GM21360 (cell line): ENCODE measurements around the gene PSMC2.

Experiments
- ATAC-seq: cut with Tn5 transposase; IDR thresholded peaks from one replicate; pipeline ENCODE4 v1.9.1; 2021; ENCODE audit warnings: mild to moderate bottlenecking, moderate library complexity; ENCODE audit not compliant: unreplicated experiment

PSMC2 gene

GRCh38 chr7:103347507-103348267 is at the start of gene PSMC2:
PSMC2 (plus strand) TSS chr7:103347643; CDS start chr7:103347712, 69 bp downstream.
- ATAC-seq = peak; percentile 60

GRCh38 chr7:103297837-103298179 is 49.6 kb upstream of the PSMC2 start:
- ATAC-seq = no peak

- ATAC-seq = no peak
Measured at GRCh38 chr7:103299660-103300059, 47.8 kb upstream of the PSMC2 start.

GRCh38 chr7:103301441-103301840 is 46.0 kb upstream of the PSMC2 start:
- ATAC-seq = no peak

GRCh38 chr7:103307503-103308231 is 39.8 kb upstream of the PSMC2 start:
- no peak for ATAC-seq

GRCh38 chr7:103314852-103315251 is 32.6 kb upstream of the PSMC2 start:
- no peak for ATAC-seq

GRCh38 chr7:103316380-103316941 is 31.0 kb upstream of the PSMC2 start:
- ATAC-seq = no peak

GRCh38 chr7:103317009-103317408 is 30.4 kb upstream of the PSMC2 start:
- ATAC-seq = no peak

GRCh38 chr7:103325744-103326143 is 21.7 kb upstream of the PSMC2 start:
- ATAC-seq = no peak

GRCh38 chr7:103336761-103337160 is 10.7 kb upstream of the PSMC2 start:
- ATAC-seq = no peak

GRCh38 chr7:103338864-103339263 is 8.6 kb upstream of the PSMC2 start:
- no peak for ATAC-seq

GRCh38 chr7:103341466-103341865 is 6.0 kb upstream of the PSMC2 start:
- ATAC-seq = no peak

- ATAC-seq = no peak
Measured at GRCh38 chr7:103343332-103343731, 4.1 kb upstream of the PSMC2 start.

- ATAC-seq = peak; percentile 2
Measured at GRCh38 chr7:103343758-103344452, 3.5 kb upstream of the PSMC2 start.

- peak; percentile 75 for ATAC-seq
Measured at GRCh38 chr7:103344453-103345149, 2.8 kb upstream of the PSMC2 start, which contains the start of gene DNAJC2. DNAJC2 (minus strand) TSS chr7:103344767; CDS start chr7:103344622, 145 bp downstream.

- ATAC-seq = no peak
Measured at GRCh38 chr7:103346396-103346795, 1.0 kb upstream of the PSMC2 start.

- ATAC-seq = no peak
Measured at GRCh38 chr7:103348452-103348851, 1.0 kb downstream of the PSMC2 start.

- no peak for ATAC-seq
Measured at GRCh38 chr7:103348959-103349358, 1.5 kb downstream of the PSMC2 start.

- ATAC-seq = no peak
Measured at GRCh38 chr7:103349805-103350204, 2.4 kb downstream of the PSMC2 start.

- ATAC-seq = no peak
Measured at GRCh38 chr7:103369432-103369831, 22.0 kb downstream of the PSMC2 start.
